HG03280 (cell line): ENCODE measurements around the gene MPPE1.

ENCODE experiments used
- ATAC-seq: cut with Tn5 transposase; IDR thresholded peaks from one replicate; pipeline ENCODE4 v1.9.1; 2021; ENCODE audit warnings: mild to moderate bottlenecking, moderate library complexity; ENCODE audit not compliant: unreplicated experiment

The MPPE1 gene

GRCh38 chr18:11885278-11885947 lies 22.7 kb downstream of the MPPE1 start:
- ATAC-seq, result no peak

- no peak for ATAC-seq
Observed at GRCh38 chr18:11884396-11885030, 23.6 kb downstream of the MPPE1 start.

- ATAC-seq, result no peak
Observed at GRCh38 chr18:11883153-11883552, 25.0 kb downstream of the MPPE1 start.

GRCh38 chr18:11882636-11883035 lies 25.5 kb downstream of the MPPE1 start:
- no peak for ATAC-seq

- no peak for ATAC-seq
Observed at GRCh38 chr18:11880586-11881304, 27.4 kb downstream of the MPPE1 start.

GRCh38 chr18:11877497-11878135 lies 30.5 kb downstream of the MPPE1 start:
- no peak for ATAC-seq

GRCh38 chr18:11874676-11875075 lies 33.4 kb downstream of the MPPE1 start:
- ATAC-seq, result no peak

GRCh38 chr18:11873670-11874340 lies 34.3 kb downstream of the MPPE1 start:
- no peak for ATAC-seq

GRCh38 chr18:11872479-11873136 lies 35.5 kb downstream of the MPPE1 start:
- ATAC-seq, result no peak

GRCh38 chr18:11871501-11871900 lies 36.6 kb downstream of the MPPE1 start:
- ATAC-seq, result no peak

- ATAC-seq, result no peak
Observed at GRCh38 chr18:11868230-11868629, 39.9 kb downstream of the MPPE1 start.

- no peak for ATAC-seq
Observed at GRCh38 chr18:11866764-11867163, 41.4 kb downstream of the MPPE1 start.

- ATAC-seq, result no peak
Observed at GRCh38 chr18:11866329-11866728, 41.8 kb downstream of the MPPE1 start.

- no peak for ATAC-seq
Observed at GRCh38 chr18:11865071-11865470, 43.0 kb downstream of the MPPE1 start.

GRCh38 chr18:11864471-11864870 lies 43.6 kb downstream of the MPPE1 start:
- no peak for ATAC-seq

- ATAC-seq, result no peak
Observed at GRCh38 chr18:11862468-11863137, 45.5 kb downstream of the MPPE1 start.

GRCh38 chr18:11861583-11862288 lies 46.4 kb downstream of the MPPE1 start:
- no peak for ATAC-seq

- ATAC-seq, result no peak
Observed at GRCh38 chr18:11860594-11861450, 47.3 kb downstream of the MPPE1 start.
